GM19438 (cell line): ENCODE results near the gene L3MBTL2.

Source experiments
- ATAC-seq: cut with Tn5 transposase; IDR thresholded peaks from one replicate; pipeline ENCODE4 v1.9.1; 2021; ENCODE audit warnings: low read depth; ENCODE audit not compliant: unreplicated experiment

Gene L3MBTL2

DNA sequence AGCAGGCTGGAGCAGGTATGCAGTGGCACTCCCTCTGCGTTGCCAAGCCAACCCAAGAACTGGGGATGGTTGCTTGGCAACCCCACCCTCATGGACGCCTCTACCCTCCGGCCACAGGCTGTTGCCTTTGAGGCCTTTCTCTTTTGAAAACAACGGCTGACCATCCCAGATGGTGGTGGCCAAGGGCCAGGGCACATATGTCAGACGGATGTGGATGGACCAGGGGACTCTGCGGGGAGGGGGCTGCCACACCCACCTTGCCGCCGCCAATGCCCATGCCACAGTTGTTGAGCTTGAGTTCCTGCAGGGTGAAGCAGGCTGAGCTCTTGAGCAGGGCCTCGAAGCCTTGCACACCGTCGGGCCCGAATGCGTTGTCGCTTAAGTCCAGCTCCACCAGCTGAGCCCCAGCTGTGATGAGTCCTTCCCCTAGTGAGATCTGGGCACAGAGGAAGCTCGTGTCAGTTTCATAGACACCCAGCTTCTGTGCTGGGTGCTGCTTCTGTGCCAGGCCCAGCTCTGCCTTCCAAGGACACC, 59.4 kb downstream of the L3MBTL2 start:
- ATAC-seq = no peak

GRCh38 chr22:41267958-41268357, 62.8 kb downstream of the L3MBTL2 start:
- ATAC-seq = no peak

GRCh38 chr22:41271787-41272186, 66.7 kb downstream of the L3MBTL2 start:
- no peak for ATAC-seq

DNA sequence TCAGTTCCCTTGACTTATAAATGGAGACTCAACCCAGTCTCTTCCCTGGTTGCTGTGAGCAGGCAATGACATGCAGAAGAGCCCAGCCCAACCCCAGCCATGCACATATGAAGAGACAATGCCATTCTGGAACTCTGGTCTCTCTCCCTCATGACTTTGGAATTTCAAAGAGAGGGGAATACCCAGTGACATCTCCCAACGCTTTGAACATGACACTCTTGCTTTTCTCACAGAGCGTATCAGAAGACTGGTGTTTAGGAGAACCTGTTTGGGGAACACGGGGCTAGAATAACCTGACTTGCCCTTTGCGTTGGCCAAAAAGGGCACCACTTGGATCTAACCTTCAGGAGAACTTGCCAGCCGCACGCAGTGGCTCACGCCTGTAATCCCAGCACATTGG, 68.0 kb downstream of the L3MBTL2 start:
- no peak for ATAC-seq

GRCh38 chr22:41274856-41275255, 69.7 kb downstream of the L3MBTL2 start:
- no peak for ATAC-seq

DNA sequence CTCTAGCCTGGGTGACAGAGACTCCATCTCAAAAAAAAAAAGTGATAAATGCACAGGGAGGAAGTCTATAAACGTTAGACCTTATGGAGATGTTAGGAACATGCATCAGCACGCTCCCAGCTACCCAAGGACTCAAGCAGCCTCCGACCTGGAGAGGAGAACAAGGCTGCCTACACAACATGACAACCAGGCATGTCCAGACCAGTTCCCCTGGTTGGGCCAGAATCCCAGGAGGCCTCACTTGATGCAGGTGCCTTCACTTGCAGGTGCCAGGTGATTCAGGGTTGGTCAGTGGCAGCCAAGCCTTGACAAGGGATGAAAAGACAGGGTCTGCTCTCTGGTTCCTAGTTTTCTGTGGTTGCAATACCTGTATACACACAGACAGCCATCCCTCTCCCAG, 75.0 kb downstream of the L3MBTL2 start:
- ATAC-seq = no peak

DNA sequence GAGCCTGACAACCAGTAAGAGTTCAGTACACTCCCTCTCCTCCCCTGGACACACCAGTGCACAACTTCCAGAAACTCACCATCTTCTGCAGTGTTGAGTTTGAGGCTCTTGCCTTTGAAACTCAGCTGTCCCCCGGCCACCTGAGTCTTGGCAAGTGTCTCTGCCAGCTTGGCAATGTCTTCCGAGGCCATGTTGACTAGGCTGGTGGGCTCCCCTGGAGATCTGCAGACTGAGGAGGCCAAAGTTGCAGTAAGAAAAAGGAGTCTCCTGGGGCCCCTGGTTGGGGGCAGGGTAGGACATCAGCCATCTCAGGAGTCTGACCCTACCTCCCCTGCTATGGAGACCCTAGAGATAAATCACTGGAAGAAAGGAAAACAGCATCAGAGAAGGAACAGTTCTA, 75.7 kb downstream of the L3MBTL2 start:
- no peak for ATAC-seq
